Ovary (tissue), 9 donors: ENCODE results near the gene FBXL7. TPM values are rescaled to one million over a fixed set of nuclear protein-coding genes. Genes with fewer than 3 reads are reported as not detected.

Experiments used
- DNase-seq, 5 donors: peaks; one replicate each; pipeline ENCODE4 v3.0.0-alpha.2; 2019 to 2020
- H3K27ac ChIP-seq, 2 donors: fragments of 200-600 bp; one replicate each; pipeline versions ENCODE4 v1.5.1 to v1.8.0; 2019 to 2022
- H3K27me3 ChIP-seq: fragments of 200-600 bp; one replicate; pipeline ENCODE4 v1.8.0; 2022
- H3K36me3 ChIP-seq: fragments of 200-600 bp; sonication (generic); one replicate; pipeline ENCODE4 v1.5.1; 2019
- H3K4me1 ChIP-seq: one replicate; pipeline ENCODE4 v1.8.1; 2013; ENCODE audit warnings: mild to moderate bottlenecking, moderate library complexity; ENCODE audit not compliant: insufficient read depth
- H3K4me3 ChIP-seq: fragments of 200-600 bp; sonication (generic); one replicate; pipeline ENCODE4 v1.5.1; 2017
- H3K9me3 ChIP-seq, 2 donors: fragments of 200-600 bp in 1 of 2; sonication (generic) in 1 of 2; one replicate each; pipeline versions ENCODE4 v1.5.1 to v1.8.1; 2013 to 2019; ENCODE audit warnings: mild to moderate bottlenecking in 1 of 2, moderate library complexity in 1 of 2
- EP300 ChIP-seq: sonication (generic); formaldehyde crosslinking; IDR thresholded peaks from one replicate; pipeline ENCODE4 v1.6.1; 2017; ENCODE audit warnings: antibody characterized with exemption
- POLR2A ChIP-seq: fragments of 450-650 bp; IDR thresholded peaks from one replicate; pipeline ENCODE4 v1.6.1; 2017; ENCODE audit warnings: antibody characterized with exemption, mild to moderate bottlenecking, moderate library complexity
- WGBS, 3 donors: extraction: QIAGEN DNeasy Blood & Tissue Kit in 1 of 3; methylation state at CpG; one replicate each; pipeline versions ENCODE4 v1.1.5 to v1.1.7; 2013 to 2017; 5-methylcytosine and 5-hydroxymethylcytosine counted together
- intact Hi-C, 4 donors: fragments of 100-400 bp; cut with DNase I; formaldehyde crosslinking; loops; one replicate each; pipeline versions ENCODE4 v1.11.0 to v1.15.1; 2022 to 2023
- polyA plus RNA-seq, 2 donors: library from polyadenylated mRNA; stranded (reverse); fragments of 200-250 nt in 1 of 2; fragments of 350-450 nt in 1 of 2; fragmentation: Illumina TruSeq in 1 of 2; extraction: RNeasy Lipid Tissue Mini Kit (QIAGEN cat#74804) in 1 of 2; gene quantifications; one replicate each; pipeline ENCODE4 v1.2.3, GENCODE V29; 2013 to 2014
- total RNA-seq, 7 donors: library from RNA; depleted of rRNA in 2 of 7; stranded (reverse); fragments of >200 nt in 2 of 7; fragmentation: NEBNext Ultra II Directional in 3 of 7; extraction: Animal tissue kit (Norgen Biotek cat#: 25700) in 3 of 7; gene quantifications; one replicate each; pipeline versions ENCODE4 v1.1.0 to v1.2.4, GENCODE V29; 2016 to 2023
- TF ChIP-seq, protein P1 (sequence below), 3 donors: fragments of 450-650 bp in 2 of 3; fragments of 200-600 bp in 1 of 3; IDR thresholded peaks; one replicate each; pipeline versions ENCODE4 v1.5.1 to v1.8.0; 2016 to 2022; ENCODE audit warnings: antibody characterized with exemption in 3 of 3, mild to moderate bottlenecking in 1 of 3
- donor health status: DM: no; HTN: no; CAD: no; lungs with moderate emphysema.
- donor health status: DM: no; HTN: no; CAD: no.
- donor health status: Bipolar disorder and iron deficiency.
- donor health status: DM: yes; HTN: yes; CAD: no.
- donor health status: DM: no; HTN: no; CAD: no.
- donor health status: DM: yes; HTN: yes; CAD: no.

FBXL7 gene
- total and polyA plus RNA-seq, 9 donors = 21.1 to 40.9 (median 29.2) TPM

DNA sequence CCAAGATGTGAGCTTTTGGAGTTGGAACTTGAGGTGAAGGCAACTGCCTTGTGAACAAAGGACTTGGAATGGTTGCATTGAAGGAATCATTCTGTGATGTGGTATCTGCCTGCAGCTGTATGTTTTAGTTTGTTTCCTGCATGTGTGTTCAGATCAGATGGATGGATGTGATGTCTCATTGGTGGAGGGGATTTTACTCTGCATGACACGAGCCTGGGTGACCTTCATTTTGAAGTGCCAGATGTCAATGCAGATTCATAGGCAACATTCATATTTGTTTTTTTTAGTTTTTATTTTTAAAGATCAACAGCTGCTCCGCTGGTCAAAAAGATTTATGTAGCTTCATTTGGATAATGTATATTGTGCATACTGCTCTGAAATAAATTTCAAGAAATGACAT lies 13.5 kb downstream of the FBXL7 start:
- Histone ChIP-seq H3K27ac (no peak overlapping the region), H3K4me3 (no peak overlapping the region), H3K9me3 (no peaks in the 10 kb centered on the region), H3K27me3 (no peaks in the 10 kb centered on the region), H3K4me1 (peaks cover 9% of the 10 kb centered on the region), H3K36me3 (no peaks in the 10 kb centered on the region)
- no peak for DNase-seq
- TF ChIP-seq POLR2A (no peak), EP300 (no peak)
- TF ChIP-seq, protein P1, sequence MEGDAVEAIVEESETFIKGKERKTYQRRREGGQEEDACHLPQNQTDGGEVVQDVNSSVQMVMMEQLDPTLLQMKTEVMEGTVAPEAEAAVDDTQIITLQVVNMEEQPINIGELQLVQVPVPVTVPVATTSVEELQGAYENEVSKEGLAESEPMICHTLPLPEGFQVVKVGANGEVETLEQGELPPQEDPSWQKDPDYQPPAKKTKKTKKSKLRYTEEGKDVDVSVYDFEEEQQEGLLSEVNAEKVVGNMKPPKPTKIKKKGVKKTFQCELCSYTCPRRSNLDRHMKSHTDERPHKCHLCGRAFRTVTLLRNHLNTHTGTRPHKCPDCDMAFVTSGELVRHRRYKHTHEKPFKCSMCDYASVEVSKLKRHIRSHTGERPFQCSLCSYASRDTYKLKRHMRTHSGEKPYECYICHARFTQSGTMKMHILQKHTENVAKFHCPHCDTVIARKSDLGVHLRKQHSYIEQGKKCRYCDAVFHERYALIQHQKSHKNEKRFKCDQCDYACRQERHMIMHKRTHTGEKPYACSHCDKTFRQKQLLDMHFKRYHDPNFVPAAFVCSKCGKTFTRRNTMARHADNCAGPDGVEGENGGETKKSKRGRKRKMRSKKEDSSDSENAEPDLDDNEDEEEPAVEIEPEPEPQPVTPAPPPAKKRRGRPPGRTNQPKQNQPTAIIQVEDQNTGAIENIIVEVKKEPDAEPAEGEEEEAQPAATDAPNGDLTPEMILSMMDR (IDR thresholded peaks at IDR 0.05) = no peak
- WGBS, 3 donors = 70 to 82% (median 78%) methylated on average over 2 of the region's 2 CpGs
- intact Hi-C loops = no loop called here

DNA sequence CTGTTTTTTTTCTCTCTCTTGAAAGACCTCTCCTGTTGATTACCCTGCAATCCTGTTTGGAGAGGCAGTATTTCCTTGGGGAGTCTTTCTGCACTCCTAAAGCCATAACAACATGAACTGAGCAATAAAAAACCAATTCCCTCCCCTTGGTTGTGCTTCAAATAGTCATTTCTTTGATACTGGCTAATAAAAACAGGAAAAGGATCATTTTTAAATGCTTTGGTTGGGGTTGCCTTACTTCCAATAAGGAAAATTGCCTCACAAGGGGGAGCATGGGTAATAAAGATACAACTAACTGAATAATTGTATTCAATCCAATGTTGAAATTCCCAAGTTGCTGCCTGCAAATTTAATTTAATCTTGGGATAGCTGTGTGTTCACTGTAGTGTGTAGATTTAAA lies 13.9 kb downstream of the FBXL7 start:
- Histone ChIP-seq H3K4me3 (no peak overlapping the region), H3K36me3 (no peaks in the 10 kb centered on the region), H3K27ac (no peak overlapping the region), H3K9me3 (no peaks in the 10 kb centered on the region), H3K27me3 (no peaks in the 10 kb centered on the region), H3K4me1 (peaks cover 9% of the 10 kb centered on the region)
- DNase-seq = no peak
- TF ChIP-seq, protein P1 (IDR thresholded peaks at IDR 0.05) = no peak
- TF ChIP-seq EP300 = no peak
- no peak for TF ChIP-seq POLR2A
- intact Hi-C loops = no loop called here

DNA sequence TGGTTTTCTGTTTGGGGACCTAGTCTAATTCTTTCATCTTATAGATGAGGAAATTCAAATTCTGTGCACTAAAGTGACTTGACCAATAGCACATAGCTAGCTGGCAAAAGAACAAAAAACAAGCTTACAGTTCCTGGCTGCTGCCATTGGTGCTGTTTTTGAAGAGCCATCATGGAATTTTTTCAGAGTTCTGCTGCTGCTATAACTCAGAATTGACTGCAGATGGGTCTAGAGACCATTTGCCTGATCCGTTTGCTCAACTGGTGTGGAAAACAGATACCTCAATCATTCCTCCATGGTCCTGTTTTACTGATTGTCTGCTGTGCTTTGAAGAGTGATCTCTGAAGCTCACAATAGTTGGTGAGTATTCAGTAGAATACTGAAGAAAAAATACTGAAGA lies 15.2 kb downstream of the FBXL7 start:
- H3K4me1 ChIP-seq = peaks cover 6% of the 10 kb centered on the region
- no peak for DNase-seq

DNA sequence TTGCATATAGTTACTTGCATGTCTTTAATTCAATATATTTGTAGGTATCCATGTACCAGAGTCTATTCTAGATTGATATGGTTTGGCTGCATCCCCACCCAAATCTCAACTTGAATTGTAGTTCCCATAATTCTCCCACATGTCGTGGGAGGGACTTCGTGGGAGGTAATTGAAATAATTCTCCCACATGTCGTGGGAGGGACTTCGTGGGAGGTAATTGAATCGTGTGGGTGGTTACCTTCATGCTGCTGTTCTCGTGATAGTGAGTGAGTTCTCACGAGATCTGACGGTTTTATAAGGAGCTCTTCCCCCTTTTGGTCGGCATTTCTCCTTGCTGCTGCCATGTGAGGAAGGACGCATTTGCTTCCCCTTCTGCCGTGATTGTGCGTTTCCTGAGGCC lies 16.5 kb downstream of the FBXL7 start:
- H3K36me3 ChIP-seq = no peaks in the 10 kb centered on the region
- no peaks in the 10 kb centered on the region for H3K9me3 ChIP-seq
- intact Hi-C loops = no loop called here
- WGBS, 3 donors = 91 to 94% (median 93%) methylated on average over 12 of the region's 12 CpGs
- TF ChIP-seq, protein P1 (IDR thresholded peaks at IDR 0.05) = no peak
- no peak for TF ChIP-seq EP300
- no peak for TF ChIP-seq POLR2A
- H3K27me3 ChIP-seq = no peaks in the 10 kb centered on the region
- no peak overlapping the region for H3K4me3 ChIP-seq
- H3K4me1 ChIP-seq = peaks cover 3% of the 10 kb centered on the region
- H3K27ac ChIP-seq = no peak overlapping the region
- no peak for DNase-seq

More for the DNA sequence above, 15.2 kb downstream of the FBXL7 start:
- H3K9me3 ChIP-seq = no peaks in the 10 kb centered on the region
- no peak for TF ChIP-seq EP300
- no peak for TF ChIP-seq POLR2A
- TF ChIP-seq, protein P1 (IDR thresholded peaks at IDR 0.05) = no peak
- H3K36me3 ChIP-seq = no peaks in the 10 kb centered on the region
- H3K4me3 ChIP-seq = no peak overlapping the region
- no peaks in the 10 kb centered on the region for H3K27me3 ChIP-seq
- no peak overlapping the region for H3K27ac ChIP-seq
- intact Hi-C loops = no loop called here
- 88 to 90% (median 88%) methylated on average over 1 of the region's 1 CpG for WGBS, 3 donors

DNA sequence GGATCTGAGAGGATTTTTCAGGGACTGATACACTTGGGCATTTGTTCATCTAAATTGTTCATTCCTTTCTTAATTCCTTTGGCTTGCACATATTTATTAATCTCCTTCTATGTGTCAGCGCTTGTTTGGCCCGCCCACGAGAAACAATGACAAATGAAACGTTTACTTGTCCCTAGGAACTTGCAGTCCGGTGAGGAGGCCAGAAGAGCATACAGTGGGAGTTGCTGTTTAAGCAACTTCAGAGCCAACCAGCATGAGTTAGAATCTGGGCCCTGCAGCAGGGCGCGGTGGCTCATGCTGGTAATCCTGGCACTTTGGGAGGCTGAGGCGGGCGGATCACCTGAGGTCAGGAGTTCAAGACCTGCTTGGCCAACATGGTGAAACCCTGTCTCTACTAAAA lies 18.8 kb downstream of the FBXL7 start:
- Histone ChIP-seq H3K27ac (no peak overlapping the region), H3K27me3 (no peaks in the 10 kb centered on the region), H3K4me1 (peaks cover 1% of the 10 kb centered on the region), H3K4me3 (no peak overlapping the region), H3K36me3 (no peaks in the 10 kb centered on the region), H3K9me3 (no peaks in the 10 kb centered on the region)
- intact Hi-C loops = no loop called here
- no peak for DNase-seq
- 89 to 91% (median 91%) methylated on average over 9 of the region's 9 CpGs for WGBS, 3 donors
- no peak for TF ChIP-seq EP300
- TF ChIP-seq, protein P1 (IDR thresholded peaks at IDR 0.05) = no peak
- no peak for TF ChIP-seq POLR2A
